Stimulated activated CD4-positive, alpha-beta T cell treated with anti-CD3 and anti-CD28 coated beads, TNF-alpha, amount 100 ng/mL, for 48 hours (primary cell): ENCODE data around the gene WNT7A.
"Not testable (repeated sequence)": the region's sequence is repeated elsewhere in the genome, so short reads cannot be mapped to it uniquely, and the experiment has no call there.

Source experiments
- DNase-seq, 3 donors: peaks; one replicate each; pipeline ENCODE4 v3.0.0-alpha.2; 2020; ENCODE audit warnings: low read depth in 3 of 3

The WNT7A gene

GRCh38 chr3:13865581-13865980, 14.3 kb downstream of the WNT7A start:
- DNase-seq = no peak

GRCh38 chr3:13865106-13865505, 14.8 kb downstream of the WNT7A start:
- DNase-seq = no peak

- no peak for DNase-seq
These were observed 15.8 kb downstream of the WNT7A start for GRCh38 chr3:13863965-13864595.

GRCh38 chr3:13863382-13863952, 16.4 kb downstream of the WNT7A start:
- no peak for DNase-seq

- DNase-seq = no peak
These were observed 18.4 kb downstream of the WNT7A start for GRCh38 chr3:13861461-13861860.

GRCh38 chr3:13860001-13860400, 19.9 kb downstream of the WNT7A start:
- DNase-seq = no peak

GRCh38 chr3:13858768-13859520, 20.9 kb downstream of the WNT7A start:
- DNase-seq = no peak

GRCh38 chr3:13857702-13858380, 22.0 kb downstream of the WNT7A start:
- no peak for DNase-seq

- not testable (repeated sequence) for DNase-seq
These were observed 23.2 kb downstream of the WNT7A start for GRCh38 chr3:13856628-13857027.

GRCh38 chr3:13856006-13856405, 23.9 kb downstream of the WNT7A start:
- DNase-seq = no peak

- no peak for DNase-seq
These were observed 25.4 kb downstream of the WNT7A start for GRCh38 chr3:13854492-13854891.

- no peak for DNase-seq
These were observed 25.9 kb downstream of the WNT7A start for GRCh38 chr3:13853978-13854296.

- no peak for DNase-seq
These were observed 26.5 kb downstream of the WNT7A start for GRCh38 chr3:13853256-13853977.

- DNase-seq = no peak
These were observed 27.2 kb downstream of the WNT7A start for GRCh38 chr3:13852638-13853009.

GRCh38 chr3:13851997-13852637, 27.8 kb downstream of the WNT7A start:
- no peak for DNase-seq

- DNase-seq = no peak
These were observed 28.6 kb downstream of the WNT7A start for GRCh38 chr3:13851091-13851849.

GRCh38 chr3:13850161-13850945, 29.5 kb downstream of the WNT7A start:
- DNase-seq = no peak

GRCh38 chr3:13849018-13849417, 30.9 kb downstream of the WNT7A start:
- DNase-seq = no peak

GRCh38 chr3:13846716-13847570, 32.9 kb downstream of the WNT7A start:
- no peak for DNase-seq
